Vagina (tissue), 2 donors: ENCODE data around the gene S1PR5. TPM values are rescaled to one million over a fixed set of nuclear protein-coding genes. Genes with fewer than 3 reads are reported as not detected.

Source experiments
- DNase-seq, 2 donors: peaks; one replicate each; pipeline ENCODE4 v3.0.0-alpha.2; 2017; ENCODE audit errors: extremely low spot score in 2 of 2
- H3K27ac ChIP-seq: fragments of 200-600 bp; sonication (generic); one replicate; pipeline ENCODE4 v1.5.1; 2019
- H3K27me3 ChIP-seq: fragments of 200-600 bp; sonication (generic); one replicate; pipeline ENCODE4 v1.5.1; 2019
- H3K36me3 ChIP-seq, 2 donors: fragments of 200-600 bp; sonication (generic); one replicate each; pipeline ENCODE4 v1.5.1; 2017 to 2019
- H3K4me1 ChIP-seq: fragments of 200-600 bp; sonication (generic); one replicate; pipeline ENCODE4 v1.5.1; 2019
- H3K4me3 ChIP-seq, 2 donors: fragments of 200-600 bp; sonication (generic); 1 replicate in 1 of 2; 2 replicates in 1 of 2; pipeline ENCODE4 v1.5.1; 2016 to 2019
- H3K9me3 ChIP-seq: fragments of 200-600 bp; sonication (generic); one replicate; pipeline ENCODE4 v1.5.1; 2019
- CTCF ChIP-seq, 3 experiments: fragments of 450-650 bp in 2 of 3; fragments of 200-600 bp in 1 of 3; sonication (generic) in 1 of 3; IDR thresholded peaks; one replicate each; pipeline ENCODE4 v1.5.1; 2017 to 2019; ENCODE audit warnings: antibody characterized with exemption in 3 of 3, mild to moderate bottlenecking in 2 of 3, moderate library complexity in 2 of 3
- POLR2A ChIP-seq, 2 donors: fragments of 450-650 bp; IDR thresholded peaks; one replicate each; pipeline ENCODE4 v1.6.1; 2017; ENCODE audit warnings: antibody characterized with exemption in 2 of 2, mild to moderate bottlenecking in 2 of 2, moderate library complexity in 2 of 2
- POLR2AphosphoS5 ChIP-seq, 2 donors: sonication (generic); formaldehyde crosslinking; IDR thresholded peaks; one replicate each; pipeline ENCODE4 v1.9.0; 2017; ENCODE audit warnings: antibody characterized with exemption in 2 of 2, mild to moderate bottlenecking in 2 of 2, low read depth in 1 of 2; ENCODE audit not compliant: insufficient read depth in 1 of 2
- intact Hi-C: fragments of 100-400 bp; cut with DNase I; formaldehyde crosslinking; loops from one replicate; pipeline ENCODE4 v1.15.1; 2023
- total RNA-seq: library from RNA; depleted of rRNA; stranded (reverse); fragments of >200 nt; gene quantifications from one replicate; pipeline ENCODE4 v1.2.3, GENCODE V29; 2016

The S1PR5 gene
- total RNA-seq, 1 donor from 2014 or later, result 36.6 TPM

- no peaks in the 10 kb centered on the region for H3K27me3 ChIP-seq
- H3K4me3 ChIP-seq, result peak within 1 kb of the TSS; percentile 76 to 89
- intact Hi-C loops, result loop anchor here (2.0 kb wide), 1 partner anchor 62 kb away; no protein-coding TSS in a partner anchor
- TF ChIP-seq POLR2AphosphoS5 (IDR thresholded peaks at IDR 0.05; ENCODE audit: insufficient read depth in 1 of 2, low read depth in 1 of 2) (peak in 1 of 2 donors; percentile 60), CTCF (IDR thresholded peaks at IDR 0.05) (no peak)
- peak in 1 of 2 donors; percentile 86 for DNase-seq
- peaks cover 0 to 13% of the 10 kb centered on the region in 2 donors for H3K36me3 ChIP-seq
- H3K27ac ChIP-seq, result peak within 1 kb of the TSS; percentile 94
- no peaks in the 10 kb centered on the region for H3K9me3 ChIP-seq
- peaks cover 37% of the 10 kb centered on the region for H3K4me1 ChIP-seq
Measured at GRCh38 chr19:10503002-10503789, 14.1 kb downstream of the S1PR5 start, which contains the start of gene KEAP1. KEAP1 (minus strand) TSS chr19:10503356; CDS start chr19:10500033, 3,323 bp downstream.

GRCh38 chr19:10502524-10503001 is 14.7 kb downstream of the S1PR5 start:
- Histone ChIP-seq H3K9me3 (no peaks in the 10 kb centered on the region), H3K4me3 (peak overlapping the region; percentile 76 to 89), H3K4me1 (peaks cover 44% of the 10 kb centered on the region), H3K27ac (peak overlapping the region; percentile 94), H3K27me3 (no peaks in the 10 kb centered on the region), H3K36me3 (peaks cover 0 to 13% of the 10 kb centered on the region in 2 donors)
- peak in 1 of 2 donors; percentile 85 for DNase-seq
- TF ChIP-seq POLR2AphosphoS5 (IDR thresholded peaks at IDR 0.05; ENCODE audit: insufficient read depth in 1 of 2, low read depth in 1 of 2) (peak in 1 of 2 donors; percentile 22), CTCF (IDR thresholded peaks at IDR 0.05) (no peak), POLR2A (IDR thresholded peaks at IDR 0.05) (peak in 1 of 2 donors; percentile 39)
- intact Hi-C loops, result loop anchor here (2.0 kb wide), 1 partner anchor 62 kb away; no protein-coding TSS in a partner anchor

DNA sequence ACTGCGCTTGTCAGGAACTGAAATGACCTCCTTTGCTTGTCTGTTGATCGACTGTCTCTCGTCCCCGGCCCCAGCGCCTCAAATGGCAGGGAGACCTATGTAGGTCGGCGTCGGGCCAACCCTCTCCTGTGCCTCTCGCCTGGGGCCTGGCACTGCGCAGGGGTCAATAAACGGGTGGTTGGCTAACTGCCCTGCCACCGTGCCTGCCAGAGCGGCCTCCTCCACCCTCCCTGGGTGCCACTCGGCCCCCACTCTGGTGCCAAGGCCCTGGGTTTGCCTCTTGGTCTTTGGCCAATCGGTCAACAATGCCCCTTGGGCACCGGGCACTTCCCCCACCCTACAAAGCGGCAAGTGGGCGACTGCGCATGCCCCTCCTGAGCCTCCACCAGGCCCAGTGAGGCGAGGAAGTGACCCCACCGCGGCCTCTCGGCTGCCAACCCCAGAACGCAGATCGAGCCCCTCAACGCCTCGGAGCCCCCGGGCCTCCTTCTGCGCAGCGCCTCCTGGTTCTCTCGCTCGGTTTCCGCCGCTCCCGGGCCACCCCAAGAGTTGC is 15.2 kb downstream of the S1PR5 start:
- Histone ChIP-seq H3K27ac (peak overlapping the region; percentile 94), H3K27me3 (no peaks in the 10 kb centered on the region), H3K4me3 (peak overlapping the region; percentile 76 to 89), H3K36me3 (peaks cover 0 to 13% of the 10 kb centered on the region in 2 donors), H3K4me1 (peaks cover 48% of the 10 kb centered on the region), H3K9me3 (no peaks in the 10 kb centered on the region)
- no peak for TF ChIP-seq CTCF (IDR thresholded peaks at IDR 0.05)
- TF ChIP-seq POLR2AphosphoS5 (IDR thresholded peaks at IDR 0.05; ENCODE audit: insufficient read depth in 1 of 2, low read depth in 1 of 2), result peak in 1 of 2 donors; percentile 65
- intact Hi-C loops, result loop anchor here (2.0 kb wide), 1 partner anchor 63 kb away; no protein-coding TSS in a partner anchor
- DNase-seq, result peak in 1 of 2 donors; percentile 86

DNA sequence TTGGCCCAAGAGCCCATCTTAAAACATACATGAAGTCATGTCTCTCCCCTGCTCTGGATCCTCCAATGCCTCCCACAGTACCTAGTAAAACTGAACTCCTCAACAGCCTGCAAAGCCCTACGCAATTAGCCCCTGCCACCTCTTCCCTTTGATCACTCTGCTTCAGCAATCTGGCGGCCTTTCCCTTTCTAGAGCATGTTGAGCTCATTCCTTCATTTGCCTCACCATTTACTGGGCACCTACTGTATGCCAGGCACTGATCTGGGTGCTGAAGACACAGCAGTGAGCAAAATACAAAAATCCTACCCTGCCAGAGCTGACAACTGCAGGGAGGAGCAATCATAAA is 17.0 kb downstream of the S1PR5 start:
- Histone ChIP-seq H3K36me3 (peaks cover 0 to 25% of the 10 kb centered on the region in 2 donors), H3K4me3 (no peak overlapping the region), H3K27me3 (no peaks in the 10 kb centered on the region), H3K27ac (peak overlapping the region; percentile 94), H3K4me1 (peaks cover 48% of the 10 kb centered on the region), H3K9me3 (no peaks in the 10 kb centered on the region)
- TF ChIP-seq CTCF (IDR thresholded peaks at IDR 0.05) (no peak), POLR2A (IDR thresholded peaks at IDR 0.05) (no peak), POLR2AphosphoS5 (IDR thresholded peaks at IDR 0.05; ENCODE audit: insufficient read depth in 1 of 2, low read depth in 1 of 2) (no peak)
- DNase-seq, result peak in 1 of 2 donors; percentile 69
- intact Hi-C loops, result no loop called here
